ENCODE data around the gene EGFL6.
"Not testable (repeated sequence)": the region's sequence is repeated elsewhere in the genome, so short reads cannot be mapped to it uniquely, and the experiment has no call there.

The EGFL6 gene

GRCh38 chrX:13655674-13656073 is 86.3 kb downstream of the EGFL6 start:
- DNase-seq: no peak

- peak in 1 of 2 experiments; percentile 20 for DNase-seq
Observed at GRCh38 chrX:13658602-13659001, 89.2 kb downstream of the EGFL6 start.

- DNase-seq: no peak
Observed at GRCh38 chrX:13659063-13659462, 89.7 kb downstream of the EGFL6 start.

- no peak for DNase-seq
Observed at GRCh38 chrX:13661735-13662288, 92.4 kb downstream of the EGFL6 start.

- DNase-seq: no peak
Observed at GRCh38 chrX:13662355-13662791, 93.0 kb downstream of the EGFL6 start.

DNA sequence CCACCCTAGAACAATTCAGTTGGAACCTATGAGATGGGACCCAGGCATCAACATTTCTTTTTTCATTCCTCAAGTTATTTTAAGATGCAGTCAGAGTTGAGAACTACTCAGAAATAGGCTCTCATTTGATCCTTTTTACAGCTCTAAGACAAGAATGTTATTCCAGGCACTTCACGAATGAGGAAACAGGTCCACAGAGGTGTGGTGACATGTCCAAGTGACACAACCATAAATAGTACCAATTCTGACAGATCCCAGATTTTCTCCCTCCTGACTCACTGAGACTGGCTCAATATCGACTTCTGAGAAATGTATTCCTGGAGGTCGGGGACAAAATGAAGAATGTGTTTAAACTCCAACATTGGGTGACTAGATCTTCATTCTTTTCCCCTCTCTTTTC is 94.6 kb downstream of the EGFL6 start:
- DNase-seq: no peak

GRCh38 chrX:13666836-13667235 is 97.4 kb downstream of the EGFL6 start:
- DNase-seq: no peak

DNA sequence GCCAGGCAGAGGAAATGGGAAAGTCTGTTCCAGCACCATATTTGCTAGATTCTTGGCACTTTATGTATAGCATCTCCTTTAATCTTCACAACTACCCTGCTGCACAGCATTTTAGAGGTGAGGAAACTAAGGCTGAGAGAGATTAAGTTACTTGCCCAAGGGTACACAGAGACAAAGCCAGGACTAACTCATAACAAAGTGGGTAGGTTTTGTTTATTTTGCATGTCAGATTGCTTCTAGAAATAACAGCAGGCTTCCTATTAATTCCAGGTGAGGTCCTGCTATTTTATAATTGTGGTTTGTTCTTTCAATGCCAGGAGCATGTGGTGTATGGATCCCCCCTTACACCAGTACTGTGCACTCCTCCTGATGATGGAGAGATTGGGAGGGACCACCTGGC is 98.5 kb downstream of the EGFL6 start:
- DNase-seq: no peak

DNA sequence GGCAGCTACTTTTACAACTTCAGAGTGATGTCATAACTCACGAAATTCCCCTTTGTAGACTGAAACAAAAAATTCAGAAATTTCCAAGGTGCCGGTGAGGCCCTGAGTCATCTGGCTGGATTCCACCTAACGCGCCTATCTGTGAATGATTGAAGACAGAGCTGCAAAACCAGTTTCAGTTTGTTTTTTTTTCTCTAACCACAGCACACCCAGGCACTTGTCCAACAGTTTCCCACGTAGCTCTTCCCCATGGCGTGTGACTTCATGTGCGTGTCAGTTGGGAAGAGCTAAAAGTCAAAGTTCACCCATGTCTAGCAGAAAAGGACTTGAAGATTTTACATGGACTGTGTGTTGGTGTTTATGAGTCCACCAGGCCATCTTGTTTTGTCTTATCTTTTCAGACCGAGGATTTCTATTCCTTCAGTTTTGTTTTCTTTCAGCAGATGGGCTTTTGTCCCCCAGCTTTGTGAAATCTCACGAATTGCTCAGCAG is 99.9 kb downstream of the EGFL6 start:
- no peak for DNase-seq

GRCh38 chrX:13669755-13670154 is 100.4 kb downstream of the EGFL6 start:
- not testable (repeated sequence) for DNase-seq

GRCh38 chrX:13670197-13670596 is 100.8 kb downstream of the EGFL6 start:
- DNase-seq: no peak

- DNase-seq: no peak
Observed at GRCh38 chrX:13673016-13673415, 103.6 kb downstream of the EGFL6 start.

DNA sequence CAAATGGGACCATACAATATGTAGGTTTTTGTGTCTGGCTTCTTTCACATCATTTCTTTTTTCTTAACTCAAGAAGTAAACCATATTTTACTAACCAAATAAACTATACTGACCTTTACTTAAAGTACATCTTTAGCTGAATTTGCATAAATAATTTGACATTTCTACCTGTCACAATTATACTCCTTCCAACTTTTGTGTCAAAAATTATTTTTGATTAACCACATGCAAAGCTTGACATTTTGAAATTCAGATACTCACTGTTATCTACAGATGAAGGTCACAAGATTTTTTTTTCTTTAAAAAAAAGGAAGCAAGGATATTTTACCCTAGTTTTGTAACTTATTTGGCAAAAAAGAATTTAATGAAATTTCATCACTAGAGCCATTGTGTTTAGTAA is 107.5 kb downstream of the EGFL6 start:
- no peak for DNase-seq

- not testable (repeated sequence) for DNase-seq
Observed at GRCh38 chrX:13679700-13680099, 110.3 kb downstream of the EGFL6 start.

- DNase-seq: no peak
Observed at GRCh38 chrX:13681595-13681994, 112.2 kb downstream of the EGFL6 start.
